Measurements from ENCODE around the gene DNM1L. TPM values are rescaled to one million over a fixed set of nuclear protein-coding genes. Genes with fewer than 3 reads are reported as not detected.

DNM1L gene
- total and polyA plus RNA-seq, 9 of the 15 experiments (the other 6 are each of a cell fraction or from before 2014, with no cell fraction given) = 24.1 to 82.8 (median 61.5) TPM

DNA sequence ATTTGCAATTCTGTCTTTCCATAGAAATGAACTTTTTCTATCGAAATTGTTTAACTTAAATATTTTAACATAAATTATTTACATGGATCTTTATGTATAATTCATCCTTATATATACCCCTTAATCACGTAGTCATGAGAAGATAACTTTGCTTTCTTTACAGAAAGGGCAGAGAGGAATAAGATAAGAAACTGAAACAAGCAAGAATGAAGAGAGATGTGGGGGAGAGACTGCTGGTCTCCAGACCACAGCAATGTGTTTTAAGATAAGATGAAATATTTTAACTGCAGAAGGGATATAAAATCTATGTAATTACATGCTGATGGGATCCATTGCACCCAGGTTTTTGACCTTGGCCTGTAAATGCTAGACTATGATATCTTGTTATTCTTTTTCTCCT, 34.7 kb upstream of the DNM1L start (continued):
- TF ChIP-seq, protein P1, sequence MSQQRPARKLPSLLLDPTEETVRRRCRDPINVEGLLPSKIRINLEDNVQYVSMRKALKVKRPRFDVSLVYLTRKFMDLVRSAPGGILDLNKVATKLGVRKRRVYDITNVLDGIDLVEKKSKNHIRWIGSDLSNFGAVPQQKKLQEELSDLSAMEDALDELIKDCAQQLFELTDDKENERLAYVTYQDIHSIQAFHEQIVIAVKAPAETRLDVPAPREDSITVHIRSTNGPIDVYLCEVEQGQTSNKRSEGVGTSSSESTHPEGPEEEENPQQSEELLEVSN (IDR thresholded peaks at IDR 0.05; ENCODE audit: borderline replicate concordance in 1 of 2, extremely low read depth in 1 of 2, insufficient read depth in 1 of 2, insufficient read length in 1 of 2, low read depth in 1 of 2, low read length in 1 of 2, poor library complexity in 1 of 2, severe bottlenecking in 1 of 2) = no peak
- TF ChIP-seq, protein P2, sequence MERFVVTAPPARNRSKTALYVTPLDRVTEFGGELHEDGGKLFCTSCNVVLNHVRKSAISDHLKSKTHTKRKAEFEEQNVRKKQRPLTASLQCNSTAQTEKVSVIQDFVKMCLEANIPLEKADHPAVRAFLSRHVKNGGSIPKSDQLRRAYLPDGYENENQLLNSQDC (CRISPR knock-in tag; IDR thresholded peaks at IDR 0.05) = no peak
- TF ChIP-seq, protein P3, sequence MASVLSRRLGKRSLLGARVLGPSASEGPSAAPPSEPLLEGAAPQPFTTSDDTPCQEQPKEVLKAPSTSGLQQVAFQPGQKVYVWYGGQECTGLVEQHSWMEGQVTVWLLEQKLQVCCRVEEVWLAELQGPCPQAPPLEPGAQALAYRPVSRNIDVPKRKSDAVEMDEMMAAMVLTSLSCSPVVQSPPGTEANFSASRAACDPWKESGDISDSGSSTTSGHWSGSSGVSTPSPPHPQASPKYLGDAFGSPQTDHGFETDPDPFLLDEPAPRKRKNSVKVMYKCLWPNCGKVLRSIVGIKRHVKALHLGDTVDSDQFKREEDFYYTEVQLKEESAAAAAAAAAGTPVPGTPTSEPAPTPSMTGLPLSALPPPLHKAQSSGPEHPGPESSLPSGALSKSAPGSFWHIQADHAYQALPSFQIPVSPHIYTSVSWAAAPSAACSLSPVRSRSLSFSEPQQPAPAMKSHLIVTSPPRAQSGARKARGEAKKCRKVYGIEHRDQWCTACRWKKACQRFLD (CRISPR knock-in tag; IDR thresholded peaks at IDR 0.05) = peak; percentile 61; the same call in 1 of the 2 replicates
- TF ChIP-seq C11orf30 (IDR thresholded peaks at IDR 0.05; ENCODE audit: low read depth) (no peak), ZNF644 (tag; IDR thresholded peaks at IDR 0.05; ENCODE audit: low read depth) (no peak), SETDB1 (IDR thresholded peaks at IDR 0.05; ENCODE audit: low read length) (no peak), ZNF384 (IDR thresholded peaks at IDR 0.05; ENCODE audit: low read depth, low read length) (no peak), TCFL5 (CRISPR knock-in tag; conservative IDR thresholded peaks at IDR 0.05) (no peak), SMAD2 (IDR thresholded peaks at IDR 0.05; ENCODE audit: low read depth, low read length) (no peak)
- TF ChIP-seq, protein P4, sequence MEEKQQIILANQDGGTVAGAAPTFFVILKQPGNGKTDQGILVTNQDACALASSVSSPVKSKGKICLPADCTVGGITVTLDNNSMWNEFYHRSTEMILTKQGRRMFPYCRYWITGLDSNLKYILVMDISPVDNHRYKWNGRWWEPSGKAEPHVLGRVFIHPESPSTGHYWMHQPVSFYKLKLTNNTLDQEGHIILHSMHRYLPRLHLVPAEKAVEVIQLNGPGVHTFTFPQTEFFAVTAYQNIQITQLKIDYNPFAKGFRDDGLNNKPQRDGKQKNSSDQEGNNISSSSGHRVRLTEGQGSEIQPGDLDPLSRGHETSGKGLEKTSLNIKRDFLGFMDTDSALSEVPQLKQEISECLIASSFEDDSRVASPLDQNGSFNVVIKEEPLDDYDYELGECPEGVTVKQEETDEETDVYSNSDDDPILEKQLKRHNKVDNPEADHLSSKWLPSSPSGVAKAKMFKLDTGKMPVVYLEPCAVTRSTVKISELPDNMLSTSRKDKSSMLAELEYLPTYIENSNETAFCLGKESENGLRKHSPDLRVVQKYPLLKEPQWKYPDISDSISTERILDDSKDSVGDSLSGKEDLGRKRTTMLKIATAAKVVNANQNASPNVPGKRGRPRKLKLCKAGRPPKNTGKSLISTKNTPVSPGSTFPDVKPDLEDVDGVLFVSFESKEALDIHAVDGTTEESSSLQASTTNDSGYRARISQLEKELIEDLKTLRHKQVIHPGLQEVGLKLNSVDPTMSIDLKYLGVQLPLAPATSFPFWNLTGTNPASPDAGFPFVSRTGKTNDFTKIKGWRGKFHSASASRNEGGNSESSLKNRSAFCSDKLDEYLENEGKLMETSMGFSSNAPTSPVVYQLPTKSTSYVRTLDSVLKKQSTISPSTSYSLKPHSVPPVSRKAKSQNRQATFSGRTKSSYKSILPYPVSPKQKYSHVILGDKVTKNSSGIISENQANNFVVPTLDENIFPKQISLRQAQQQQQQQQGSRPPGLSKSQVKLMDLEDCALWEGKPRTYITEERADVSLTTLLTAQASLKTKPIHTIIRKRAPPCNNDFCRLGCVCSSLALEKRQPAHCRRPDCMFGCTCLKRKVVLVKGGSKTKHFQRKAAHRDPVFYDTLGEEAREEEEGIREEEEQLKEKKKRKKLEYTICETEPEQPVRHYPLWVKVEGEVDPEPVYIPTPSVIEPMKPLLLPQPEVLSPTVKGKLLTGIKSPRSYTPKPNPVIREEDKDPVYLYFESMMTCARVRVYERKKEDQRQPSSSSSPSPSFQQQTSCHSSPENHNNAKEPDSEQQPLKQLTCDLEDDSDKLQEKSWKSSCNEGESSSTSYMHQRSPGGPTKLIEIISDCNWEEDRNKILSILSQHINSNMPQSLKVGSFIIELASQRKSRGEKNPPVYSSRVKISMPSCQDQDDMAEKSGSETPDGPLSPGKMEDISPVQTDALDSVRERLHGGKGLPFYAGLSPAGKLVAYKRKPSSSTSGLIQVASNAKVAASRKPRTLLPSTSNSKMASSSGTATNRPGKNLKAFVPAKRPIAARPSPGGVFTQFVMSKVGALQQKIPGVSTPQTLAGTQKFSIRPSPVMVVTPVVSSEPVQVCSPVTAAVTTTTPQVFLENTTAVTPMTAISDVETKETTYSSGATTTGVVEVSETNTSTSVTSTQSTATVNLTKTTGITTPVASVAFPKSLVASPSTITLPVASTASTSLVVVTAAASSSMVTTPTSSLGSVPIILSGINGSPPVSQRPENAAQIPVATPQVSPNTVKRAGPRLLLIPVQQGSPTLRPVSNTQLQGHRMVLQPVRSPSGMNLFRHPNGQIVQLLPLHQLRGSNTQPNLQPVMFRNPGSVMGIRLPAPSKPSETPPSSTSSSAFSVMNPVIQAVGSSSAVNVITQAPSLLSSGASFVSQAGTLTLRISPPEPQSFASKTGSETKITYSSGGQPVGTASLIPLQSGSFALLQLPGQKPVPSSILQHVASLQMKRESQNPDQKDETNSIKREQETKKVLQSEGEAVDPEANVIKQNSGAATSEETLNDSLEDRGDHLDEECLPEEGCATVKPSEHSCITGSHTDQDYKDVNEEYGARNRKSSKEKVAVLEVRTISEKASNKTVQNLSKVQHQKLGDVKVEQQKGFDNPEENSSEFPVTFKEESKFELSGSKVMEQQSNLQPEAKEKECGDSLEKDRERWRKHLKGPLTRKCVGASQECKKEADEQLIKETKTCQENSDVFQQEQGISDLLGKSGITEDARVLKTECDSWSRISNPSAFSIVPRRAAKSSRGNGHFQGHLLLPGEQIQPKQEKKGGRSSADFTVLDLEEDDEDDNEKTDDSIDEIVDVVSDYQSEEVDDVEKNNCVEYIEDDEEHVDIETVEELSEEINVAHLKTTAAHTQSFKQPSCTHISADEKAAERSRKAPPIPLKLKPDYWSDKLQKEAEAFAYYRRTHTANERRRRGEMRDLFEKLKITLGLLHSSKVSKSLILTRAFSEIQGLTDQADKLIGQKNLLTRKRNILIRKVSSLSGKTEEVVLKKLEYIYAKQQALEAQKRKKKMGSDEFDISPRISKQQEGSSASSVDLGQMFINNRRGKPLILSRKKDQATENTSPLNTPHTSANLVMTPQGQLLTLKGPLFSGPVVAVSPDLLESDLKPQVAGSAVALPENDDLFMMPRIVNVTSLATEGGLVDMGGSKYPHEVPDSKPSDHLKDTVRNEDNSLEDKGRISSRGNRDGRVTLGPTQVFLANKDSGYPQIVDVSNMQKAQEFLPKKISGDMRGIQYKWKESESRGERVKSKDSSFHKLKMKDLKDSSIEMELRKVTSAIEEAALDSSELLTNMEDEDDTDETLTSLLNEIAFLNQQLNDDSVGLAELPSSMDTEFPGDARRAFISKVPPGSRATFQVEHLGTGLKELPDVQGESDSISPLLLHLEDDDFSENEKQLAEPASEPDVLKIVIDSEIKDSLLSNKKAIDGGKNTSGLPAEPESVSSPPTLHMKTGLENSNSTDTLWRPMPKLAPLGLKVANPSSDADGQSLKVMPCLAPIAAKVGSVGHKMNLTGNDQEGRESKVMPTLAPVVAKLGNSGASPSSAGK (IDR thresholded peaks at IDR 0.05) = no peak
- TF ChIP-seq, protein P5, sequence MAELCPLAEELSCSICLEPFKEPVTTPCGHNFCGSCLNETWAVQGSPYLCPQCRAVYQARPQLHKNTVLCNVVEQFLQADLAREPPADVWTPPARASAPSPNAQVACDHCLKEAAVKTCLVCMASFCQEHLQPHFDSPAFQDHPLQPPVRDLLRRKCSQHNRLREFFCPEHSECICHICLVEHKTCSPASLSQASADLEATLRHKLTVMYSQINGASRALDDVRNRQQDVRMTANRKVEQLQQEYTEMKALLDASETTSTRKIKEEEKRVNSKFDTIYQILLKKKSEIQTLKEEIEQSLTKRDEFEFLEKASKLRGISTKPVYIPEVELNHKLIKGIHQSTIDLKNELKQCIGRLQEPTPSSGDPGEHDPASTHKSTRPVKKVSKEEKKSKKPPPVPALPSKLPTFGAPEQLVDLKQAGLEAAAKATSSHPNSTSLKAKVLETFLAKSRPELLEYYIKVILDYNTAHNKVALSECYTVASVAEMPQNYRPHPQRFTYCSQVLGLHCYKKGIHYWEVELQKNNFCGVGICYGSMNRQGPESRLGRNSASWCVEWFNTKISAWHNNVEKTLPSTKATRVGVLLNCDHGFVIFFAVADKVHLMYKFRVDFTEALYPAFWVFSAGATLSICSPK (IDR thresholded peaks at IDR 0.05; ENCODE audit: borderline replicate concordance) = no peak
